SKM-1 (cell line): Measurements from ENCODE around the gene AKAP13.
A peak's percentile ranks its signal among the peaks of the same experiment; 100 is the strongest.

Experiments
- DNase-seq: peaks from one replicate; lab custom pipeline; 2025; ENCODE audit not compliant: unreplicated experiment; lab: John Stamatoyannopoulos, UW

AKAP13 gene

GRCh38 chr15:85688711-85689110 is 308.3 kb downstream of the AKAP13 start:
- DNase-seq, result peak; percentile 21

GRCh38 chr15:85689729-85690128 is 309.3 kb downstream of the AKAP13 start:
- peak; percentile 51 for DNase-seq

DNA sequence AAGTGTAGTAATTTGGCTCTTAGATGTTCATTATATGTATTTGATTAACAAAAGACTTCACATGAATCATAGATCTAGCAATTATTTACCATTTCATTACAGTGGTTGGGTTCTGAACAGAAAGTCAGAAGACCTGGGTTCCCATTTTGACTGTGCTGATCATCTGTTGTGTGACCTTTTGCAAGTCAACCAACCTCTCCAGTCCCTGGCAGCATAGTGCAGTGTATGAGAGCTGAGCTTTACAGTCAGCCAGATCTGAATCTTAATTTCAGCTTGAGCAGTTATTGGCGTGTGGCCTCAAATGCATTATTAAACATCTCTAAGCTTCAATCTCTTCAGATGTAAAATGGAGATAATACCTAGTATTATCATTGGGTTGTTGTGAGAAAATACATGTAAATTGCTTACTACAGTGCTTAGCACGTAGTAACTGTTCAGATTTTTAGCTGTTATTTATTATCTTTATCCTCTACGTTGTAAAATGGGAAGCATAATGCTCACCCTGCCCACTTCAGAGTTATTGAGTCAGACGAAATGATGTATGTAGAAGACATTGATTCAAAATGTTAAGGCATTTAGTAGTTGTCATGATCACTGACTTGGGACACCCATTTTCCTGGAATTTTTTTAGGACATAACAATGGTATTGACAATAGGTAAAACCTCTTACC is 310.3 kb downstream of the AKAP13 start:
- no peak for DNase-seq

DNA sequence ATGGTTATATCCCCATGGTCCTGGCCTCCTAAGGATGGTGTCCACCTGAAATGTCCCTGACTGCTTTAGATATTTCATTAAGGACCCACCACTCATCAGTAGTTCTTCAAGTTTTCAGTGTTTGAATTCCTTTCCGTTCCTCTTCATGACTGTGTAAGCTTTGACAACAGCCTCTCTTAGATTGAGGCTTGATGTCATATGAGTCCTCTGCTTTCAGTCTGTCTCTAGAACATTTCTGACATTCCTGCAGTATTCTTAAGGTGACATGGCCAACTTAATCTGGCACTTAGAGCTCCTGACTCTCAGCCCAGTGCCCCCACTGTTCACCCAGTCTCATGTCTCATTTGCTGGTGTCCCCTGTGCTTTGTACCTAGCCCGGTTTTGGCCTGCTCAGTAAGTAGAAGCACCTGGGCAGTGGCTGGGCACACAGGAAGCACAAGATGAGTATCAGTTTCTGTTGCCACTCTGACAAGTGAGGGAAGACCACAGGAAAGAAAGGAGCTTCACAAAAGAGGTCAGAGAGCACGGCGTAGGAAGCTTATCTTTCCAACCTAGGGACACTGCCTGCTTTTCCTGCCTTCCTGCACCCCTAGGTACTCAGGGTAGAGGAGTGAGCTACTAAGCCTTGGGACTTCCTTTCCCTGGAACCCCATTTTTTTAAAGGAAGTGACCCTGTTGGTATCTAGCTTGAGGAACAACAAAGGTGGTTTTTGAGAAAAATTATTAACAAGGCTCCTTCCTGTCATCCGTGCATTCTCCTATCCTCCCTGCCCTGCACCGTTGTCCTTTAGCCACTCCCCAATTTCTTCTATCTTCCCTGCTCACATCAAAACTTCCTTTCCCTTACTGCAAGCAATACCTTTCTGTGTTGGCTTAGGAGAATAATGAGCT is 311.2 kb downstream of the AKAP13 start:
- DNase-seq, result no peak

DNA sequence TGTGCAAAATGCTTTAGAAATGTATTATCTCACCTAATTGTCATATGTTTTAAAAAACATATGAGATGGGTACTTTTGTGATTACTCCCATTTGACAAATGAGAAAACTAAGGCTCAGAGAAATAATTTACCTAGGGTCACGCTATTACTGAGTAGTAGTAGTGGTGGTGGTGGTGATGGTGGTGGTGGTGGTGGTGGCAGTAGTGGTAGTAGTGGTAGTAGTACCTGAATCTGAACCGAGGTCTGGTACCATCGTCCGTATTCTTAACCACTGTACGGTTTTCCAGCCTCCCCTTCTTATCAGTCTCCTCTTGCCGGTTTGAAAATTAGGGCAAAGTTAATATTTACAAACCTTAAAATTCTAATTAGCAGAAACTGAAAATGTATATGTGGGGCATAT is 311.9 kb downstream of the AKAP13 start:
- no peak for DNase-seq

- DNase-seq, result no peak
Observed at GRCh38 chr15:85692873-85693272, 312.5 kb downstream of the AKAP13 start.

- DNase-seq, result no peak
Observed at GRCh38 chr15:85693277-85693676, 312.9 kb downstream of the AKAP13 start.

DNA sequence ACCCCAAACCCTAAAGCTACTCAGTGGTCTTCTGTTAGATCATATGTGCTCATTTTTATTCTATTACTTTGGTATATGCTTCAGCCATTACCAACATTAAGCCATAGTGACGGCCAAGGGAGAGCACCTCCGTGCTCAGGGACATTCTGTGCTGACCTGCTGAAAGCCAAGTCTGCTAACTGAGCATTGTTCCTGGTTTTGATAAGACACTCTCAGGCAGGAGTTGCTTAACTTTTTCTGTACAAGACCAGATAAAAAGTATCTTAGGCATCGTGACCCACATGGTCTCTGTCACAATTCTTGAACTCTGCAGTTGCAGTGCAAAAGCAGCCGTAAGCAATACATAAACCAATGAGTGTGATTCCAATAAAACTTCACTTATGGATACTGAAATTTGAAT is 313.7 kb downstream of the AKAP13 start:
- no peak for DNase-seq

GRCh38 chr15:85700767-85701166 is 320.4 kb downstream of the AKAP13 start:
- no peak for DNase-seq

GRCh38 chr15:85702321-85703101 is 322.1 kb downstream of the AKAP13 start:
- no peak for DNase-seq

GRCh38 chr15:85704066-85704465 is 323.7 kb downstream of the AKAP13 start:
- no peak for DNase-seq

GRCh38 chr15:85704720-85705429 is 324.5 kb downstream of the AKAP13 start:
- DNase-seq, result no peak

DNA sequence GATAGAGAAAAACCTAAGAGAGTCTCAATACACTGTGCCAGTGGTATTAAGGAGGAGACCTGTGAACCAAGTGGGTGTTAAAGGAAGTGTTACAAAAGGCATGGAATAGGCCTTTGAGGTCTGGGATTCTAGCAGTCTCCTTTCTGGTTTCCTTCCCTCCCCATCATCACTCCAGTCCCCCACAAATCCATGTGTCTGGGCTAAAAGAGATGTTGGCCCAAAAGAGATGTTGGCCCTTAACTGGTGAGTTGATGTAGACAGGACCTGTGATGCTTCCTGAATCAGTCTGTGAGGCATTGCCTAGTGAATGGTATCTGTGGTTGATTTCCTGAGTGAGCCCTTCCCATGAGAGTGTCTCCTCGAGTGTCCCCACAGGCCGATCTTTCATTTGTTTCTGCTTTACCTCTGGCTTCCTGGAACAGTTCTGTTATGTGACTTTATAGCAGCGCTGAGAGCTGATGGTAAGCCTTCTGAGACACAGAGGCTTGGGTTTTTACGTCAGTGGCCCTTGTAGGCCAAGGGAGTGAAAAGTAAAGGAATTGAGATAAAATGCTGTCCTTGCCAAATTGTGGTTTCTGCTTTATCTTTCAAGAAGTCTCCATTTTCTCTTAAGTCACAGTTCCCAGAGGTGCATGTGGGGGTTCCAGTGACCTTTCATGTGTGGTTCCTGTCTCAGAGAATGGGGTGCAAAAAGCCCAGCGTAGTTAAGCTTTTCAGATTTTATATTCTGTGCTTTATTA is 326.5 kb downstream of the AKAP13 start:
- DNase-seq, result no peak

DNA sequence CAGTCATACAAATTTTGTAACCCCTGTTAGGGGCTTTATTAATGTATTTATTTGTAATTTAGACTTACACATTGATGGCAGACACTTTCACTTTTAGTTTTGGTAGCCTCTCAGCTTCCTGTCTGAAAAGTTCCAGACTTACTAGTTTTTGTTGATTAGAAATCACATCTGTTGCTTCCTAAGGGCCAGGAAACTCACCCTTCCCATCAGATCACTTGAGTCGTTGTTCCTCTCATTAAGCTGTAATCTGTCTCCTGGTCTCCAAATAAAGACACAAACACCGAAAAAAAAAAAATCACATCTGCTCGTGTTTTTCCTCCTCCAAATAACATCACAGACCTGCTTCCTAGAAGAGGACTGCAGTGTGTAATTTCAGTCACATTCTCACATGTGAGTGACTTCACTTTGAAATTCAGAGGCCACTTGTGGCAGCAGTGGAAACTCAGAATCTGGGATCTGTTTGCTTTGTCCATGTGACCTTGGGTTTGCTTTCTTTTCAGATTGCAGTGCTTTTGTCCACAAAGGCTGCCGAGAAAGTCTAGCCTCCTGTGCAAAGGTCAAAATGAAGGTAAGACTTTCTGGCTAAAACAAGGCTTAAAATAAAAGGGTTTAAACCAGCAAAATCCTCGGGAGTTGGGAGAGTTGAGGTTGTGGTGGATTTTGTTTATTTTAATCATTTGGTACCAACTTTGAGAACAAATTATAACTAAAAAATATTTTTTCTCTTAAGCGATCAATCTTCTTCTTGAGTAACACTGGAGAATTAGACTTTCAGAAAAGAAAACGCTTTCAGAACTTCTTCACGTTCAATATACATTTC is 327.3 kb downstream of the AKAP13 start:
- DNase-seq, result no peak

DNA sequence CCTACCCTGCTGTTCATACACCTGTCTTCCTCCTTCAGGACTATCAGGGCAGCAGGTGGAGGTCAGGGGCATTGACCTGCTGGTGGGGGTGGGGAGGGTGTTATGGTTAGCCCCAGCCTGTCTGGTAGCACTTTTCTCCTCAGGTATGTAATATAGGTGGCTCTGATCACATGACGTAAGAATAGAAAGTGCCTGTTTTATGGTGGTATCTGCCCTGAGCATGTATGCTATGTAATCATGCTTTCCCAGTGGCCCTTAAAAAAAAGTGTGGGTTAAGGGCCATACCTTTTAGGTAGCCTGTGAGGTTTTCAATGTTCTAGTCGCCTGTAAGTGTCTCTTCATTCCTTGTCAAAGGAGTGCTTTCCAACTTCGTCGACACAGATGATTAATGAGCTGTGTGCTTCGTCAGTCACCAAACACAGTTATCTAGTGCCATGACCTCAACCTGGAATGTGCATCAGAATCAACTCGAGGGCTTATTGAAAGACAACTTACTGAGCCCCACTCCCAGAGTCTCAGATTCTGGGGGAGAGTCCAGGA is 328.1 kb downstream of the AKAP13 start:
- no peak for DNase-seq

DNA sequence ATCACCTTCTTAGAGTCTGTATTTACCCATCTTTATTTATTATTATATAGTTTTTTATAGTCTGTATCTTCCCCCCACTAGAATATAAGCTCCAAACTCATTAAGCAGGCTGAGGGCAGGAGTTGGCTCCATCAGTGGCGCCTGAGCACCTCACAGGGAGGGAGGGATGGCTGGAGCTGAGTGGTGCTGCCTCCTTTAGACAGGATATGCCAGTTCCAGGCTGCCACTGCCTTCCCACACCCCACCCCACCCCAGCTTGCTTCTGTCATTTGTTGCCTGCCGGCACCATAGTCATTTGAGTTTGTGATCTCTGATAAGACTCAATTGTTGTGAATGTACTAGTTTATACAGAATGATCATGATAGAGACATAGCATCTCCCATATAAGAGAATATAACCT is 328.8 kb downstream of the AKAP13 start:
- DNase-seq, result no peak

DNA sequence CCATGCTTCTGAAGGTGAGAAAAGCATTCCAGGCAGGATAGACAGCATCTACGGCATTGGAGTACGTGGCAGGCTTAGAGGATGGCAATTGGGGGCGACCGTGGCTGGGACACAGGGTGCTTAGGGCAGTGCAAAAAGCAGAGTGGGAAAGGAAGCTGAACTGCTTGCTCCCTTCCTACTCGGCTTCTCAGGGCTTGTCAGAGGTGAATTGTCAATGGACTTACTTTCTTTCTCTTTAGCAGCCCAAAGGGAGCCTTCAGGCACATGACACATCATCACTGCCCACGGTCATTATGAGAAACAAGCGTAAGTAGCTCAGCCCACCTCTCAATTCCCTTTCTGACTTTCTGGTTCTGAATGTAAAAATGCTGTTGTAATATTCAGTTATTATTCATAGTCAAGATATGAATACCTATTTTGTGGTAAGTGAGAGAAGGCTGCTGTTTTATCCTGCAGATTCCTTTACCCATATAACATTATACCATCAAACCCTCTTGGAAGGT is 330.0 kb downstream of the AKAP13 start:
- no peak for DNase-seq

GRCh38 chr15:85711580-85712192 is 331.3 kb downstream of the AKAP13 start:
- no peak for DNase-seq

GRCh38 chr15:85716261-85716660 is 335.9 kb downstream of the AKAP13 start:
- no peak for DNase-seq
